NK-92 treated with Interleukin-12 subunit alpha and Interleukin-12 subunit beta, amount 100 ng/mL, for 24 hours (cell line): Measurements from ENCODE around the gene DOCK4.

Experiments
- DNase-seq: peaks from one replicate; lab custom pipeline; 2025; lab: John Stamatoyannopoulos, UW

The DOCK4 gene

GRCh38 chr7:112161253-112162141 lies 44.7 kb downstream of the DOCK4 start:
- DNase-seq: no peak

GRCh38 chr7:112160771-112161150 lies 45.4 kb downstream of the DOCK4 start:
- DNase-seq: no peak

GRCh38 chr7:112160130-112160770 lies 45.9 kb downstream of the DOCK4 start:
- no peak for DNase-seq

GRCh38 chr7:112159351-112159750 lies 46.8 kb downstream of the DOCK4 start:
- DNase-seq: no peak

- DNase-seq: peak; percentile 17
Observed at GRCh38 chr7:112157072-112157471, 49.1 kb downstream of the DOCK4 start.

- DNase-seq: no peak
Observed at GRCh38 chr7:112156412-112156811, 49.8 kb downstream of the DOCK4 start.

- DNase-seq: no peak
Observed at GRCh38 chr7:112154690-112155089, 51.5 kb downstream of the DOCK4 start.

- DNase-seq: no peak
Observed at GRCh38 chr7:112152186-112152585, 54.0 kb downstream of the DOCK4 start.

GRCh38 chr7:112150823-112151641 lies 55.2 kb downstream of the DOCK4 start:
- no peak for DNase-seq

- DNase-seq: no peak
Observed at GRCh38 chr7:112149734-112150133, 56.5 kb downstream of the DOCK4 start.

GRCh38 chr7:112147793-112148361 lies 58.3 kb downstream of the DOCK4 start:
- DNase-seq: no peak

- DNase-seq: no peak
Observed at GRCh38 chr7:112145206-112145605, 61.0 kb downstream of the DOCK4 start.

- DNase-seq: no peak
Observed at GRCh38 chr7:112144284-112145059, 61.7 kb downstream of the DOCK4 start.

- DNase-seq: no peak
Observed at GRCh38 chr7:112143582-112143981, 62.6 kb downstream of the DOCK4 start.

GRCh38 chr7:112143136-112143535 lies 63.1 kb downstream of the DOCK4 start:
- DNase-seq: no peak

- DNase-seq: no peak
Observed at GRCh38 chr7:112140600-112140999, 65.6 kb downstream of the DOCK4 start.

- DNase-seq: no peak
Observed at GRCh38 chr7:112138938-112139337, 67.3 kb downstream of the DOCK4 start.

GRCh38 chr7:112138325-112138852 lies 67.8 kb downstream of the DOCK4 start:
- no peak for DNase-seq

- DNase-seq: no peak
Observed at GRCh38 chr7:112137141-112138101, 68.8 kb downstream of the DOCK4 start.
